Osteocyte (in vitro differentiated cells): ENCODE results near the gene FBXL4. TPM values are rescaled to one million over a fixed set of nuclear protein-coding genes. Genes with fewer than 3 reads are reported as not detected.

Experiments used
- DNase-seq: peaks from one replicate; pipeline ENCODE4 v3.0.0; 2021; ENCODE audit warnings: mixed read lengths; ENCODE audit not compliant: unreplicated experiment; ENCODE audit errors: extremely low spot score
- H3K27ac Mint-ChIP-seq: one replicate; pipeline ENCODE4 v1.8.0; 2021; ENCODE audit warnings: mild to moderate bottlenecking, mixed read lengths; ENCODE audit not compliant: unreplicated experiment
- H3K27me3 Mint-ChIP-seq: one replicate; pipeline ENCODE4 v1.8.0; 2021; ENCODE audit warnings: mixed read lengths; ENCODE audit not compliant: unreplicated experiment
- H3K36me3 Mint-ChIP-seq: one replicate; pipeline ENCODE4 v1.8.0; 2021; ENCODE audit warnings: mixed read lengths; ENCODE audit not compliant: unreplicated experiment
- H3K4me1 Mint-ChIP-seq: one replicate; pipeline ENCODE4 v1.8.0; 2021; ENCODE audit warnings: mixed read lengths; ENCODE audit not compliant: unreplicated experiment
- H3K4me3 Mint-ChIP-seq: one replicate; pipeline ENCODE4 v1.8.0; 2021; ENCODE audit warnings: mild to moderate bottlenecking, moderate library complexity, mixed read lengths; ENCODE audit not compliant: unreplicated experiment
- H3K9me3 Mint-ChIP-seq: one replicate; pipeline ENCODE4 v1.8.0; 2021; ENCODE audit warnings: mixed read lengths; ENCODE audit not compliant: unreplicated experiment
- CTCF ChIP-seq: fragments of 200-600 bp; sonication (generic); IDR thresholded peaks from 2 replicates; pipeline ENCODE4 v1.5.0; 2021; ENCODE audit warnings: antibody characterized with exemption, mild to moderate bottlenecking, moderate library complexity
- total RNA-seq: library from RNA; stranded (reverse); gene quantifications from 2 replicates; pipeline ENCODE4 v1.2.1, GENCODE V29; 2021

FBXL4 gene
- total RNA-seq, 1 donor from 2014 or later, result 16.6 TPM

DNA sequence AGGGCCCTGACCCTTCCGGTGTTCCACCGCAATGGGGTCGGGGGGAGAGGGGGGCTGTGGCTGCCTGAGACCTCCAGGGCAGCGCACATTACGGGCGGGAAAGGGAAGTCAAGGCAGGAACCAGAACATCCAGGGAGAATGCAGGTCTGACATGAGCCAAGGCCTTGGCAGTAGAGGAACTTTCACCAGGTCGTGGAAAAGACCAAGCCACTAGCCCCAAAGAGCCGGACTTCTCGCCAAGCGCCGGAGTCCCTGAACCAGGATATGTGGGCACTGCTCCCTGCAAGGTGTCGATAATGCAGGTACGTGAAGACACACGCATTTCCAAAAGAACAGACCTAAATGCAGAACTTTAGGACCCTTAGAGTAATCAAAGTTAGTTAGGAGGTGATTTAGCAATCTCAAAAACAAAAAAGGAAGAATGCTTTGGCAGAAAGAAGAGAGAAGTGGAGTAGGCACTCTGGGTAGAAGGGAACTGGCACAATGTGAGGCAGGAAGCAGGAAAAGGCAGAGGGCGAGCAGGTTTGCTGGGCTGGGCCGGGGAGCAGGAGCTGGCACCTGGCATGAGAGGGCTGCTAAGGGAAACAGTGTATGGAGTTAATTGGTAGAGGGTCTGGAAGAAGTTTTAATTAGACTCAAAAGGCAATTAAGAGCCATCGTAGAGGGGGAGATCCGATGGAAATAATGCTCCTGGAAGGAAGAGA is 99.1 kb downstream of the FBXL4 start:
- DNase-seq, result no peak
- Mint-ChIP-seq H3K27ac (no peak overlapping the region), H3K4me1 (peaks cover 12% of the 10 kb centered on the region)

GRCh38 chr6:98847779-98848538 is 99.8 kb downstream of the FBXL4 start:
- no peak overlapping the region for H3K27ac Mint-ChIP-seq
- TF ChIP-seq CTCF, result no peak
- H3K9me3 Mint-ChIP-seq, result no peaks in the 10 kb centered on the region
- H3K4me1 Mint-ChIP-seq, result peaks cover 15% of the 10 kb centered on the region
- no peak overlapping the region for H3K4me3 Mint-ChIP-seq
- no peaks in the 10 kb centered on the region for H3K36me3 Mint-ChIP-seq
- H3K27me3 Mint-ChIP-seq, result peaks cover 69% of the 10 kb centered on the region
- DNase-seq, result peak; percentile 84

More for the DNA sequence above, 99.1 kb downstream of the FBXL4 start:
- no peaks in the 10 kb centered on the region for H3K36me3 Mint-ChIP-seq
- H3K27me3 Mint-ChIP-seq, result peaks cover 63% of the 10 kb centered on the region
- H3K9me3 Mint-ChIP-seq, result no peaks in the 10 kb centered on the region
- no peak overlapping the region for H3K4me3 Mint-ChIP-seq
- TF ChIP-seq CTCF, result no peak

- DNase-seq, result no peak
- Mint-ChIP-seq H3K27ac (no peak overlapping the region), H3K4me1 (peaks cover 15% of the 10 kb centered on the region), H3K9me3 (no peaks in the 10 kb centered on the region), H3K27me3 (peaks cover 74% of the 10 kb centered on the region), H3K4me3 (no peak overlapping the region), H3K36me3 (no peaks in the 10 kb centered on the region)
- TF ChIP-seq CTCF, result no peak
These were observed 100.3 kb downstream of the FBXL4 start for GRCh38 chr6:98847416-98847778.

DNA sequence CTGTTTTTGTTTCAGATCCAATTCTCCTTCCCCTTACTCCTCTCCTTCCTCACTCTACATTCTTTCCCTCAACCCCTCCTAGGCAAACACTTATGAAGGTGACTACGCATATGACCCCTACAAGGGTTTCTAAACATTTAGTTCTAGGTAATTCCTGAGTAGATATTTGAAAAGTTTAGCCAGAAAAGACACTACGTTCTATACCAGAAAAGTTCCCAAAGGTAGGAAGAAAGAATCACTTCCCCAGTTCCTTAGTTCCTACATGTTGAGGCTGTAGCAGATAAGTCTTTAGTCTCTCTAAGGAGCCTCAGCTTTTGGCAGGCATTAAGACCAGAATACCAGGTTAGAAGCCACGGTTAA is 101.7 kb downstream of the FBXL4 start:
- Mint-ChIP-seq H3K27ac (no peak overlapping the region), H3K4me3 (no peak overlapping the region), H3K36me3 (no peaks in the 10 kb centered on the region), H3K4me1 (peaks cover 15% of the 10 kb centered on the region), H3K9me3 (no peaks in the 10 kb centered on the region), H3K27me3 (peaks cover 77% of the 10 kb centered on the region)
- TF ChIP-seq CTCF, result no peak
- DNase-seq, result no peak

- Mint-ChIP-seq H3K27ac (no peak overlapping the region), H3K9me3 (no peaks in the 10 kb centered on the region), H3K4me3 (peak overlapping the region; percentile 68), H3K4me1 (peaks cover 15% of the 10 kb centered on the region), H3K36me3 (no peaks in the 10 kb centered on the region), H3K27me3 (peaks cover 78% of the 10 kb centered on the region)
- peak; percentile 90 for TF ChIP-seq CTCF
- DNase-seq, result no peak
These were observed 102.3 kb downstream of the FBXL4 start for GRCh38 chr6:98845211-98846020.
